Natural killer cell (primary cell): ENCODE results near the gene ATF4. TPM values are rescaled to one million over a fixed set of nuclear protein-coding genes. Genes with fewer than 3 reads are reported as not detected.

Source experiments
- ATAC-seq, 3 donors: fragments of 150-1000 bp in 2 of 3; fragments of 200-7000 bp in 1 of 3; cut with Tn5 transposase; 1 replicate in 1 of 3; 2 replicates in 2 of 3; pipeline ENCODE4 v1.10.0; 2021; ENCODE audit warnings: mild to moderate bottlenecking in 2 of 3, moderate library complexity in 2 of 3
- DNase-seq, 2 donors: peaks; one replicate each; pipeline versions ENCODE4 v3.0.0 to v3.0.0-alpha.2; 2013 to 2021; ENCODE audit warnings: mixed read lengths in 1 of 2
- H3K27ac ChIP-seq: one replicate; pipeline ENCODE4 v1.5.1; 2013; ENCODE audit warnings: mild to moderate bottlenecking, low read length
- H3K27me3 ChIP-seq: one replicate; pipeline ENCODE4 v1.6.1; 2013; ENCODE audit warnings: low read length; ENCODE audit not compliant: control insufficient read depth, insufficient read depth
- H3K36me3 ChIP-seq: one replicate; pipeline ENCODE4 v1.6.1; 2013; ENCODE audit warnings: low read length; ENCODE audit not compliant: control insufficient read depth, insufficient read depth
- H3K4me1 ChIP-seq: one replicate; pipeline ENCODE4 v1.6.1; 2013; ENCODE audit warnings: low read length; ENCODE audit not compliant: control insufficient read depth, insufficient read depth
- H3K4me3 ChIP-seq: one replicate; pipeline ENCODE4 v1.5.1; 2013; ENCODE audit warnings: low read length
- H3K9me3 ChIP-seq: one replicate; pipeline ENCODE4 v1.6.1; 2013; ENCODE audit warnings: low read length; ENCODE audit not compliant: control insufficient read depth, insufficient read depth
- H3K27ac Mint-ChIP-seq, 2 donors: one replicate each; pipeline ENCODE4 v1.8.0; 2022; ENCODE audit warnings: mild to moderate bottlenecking in 2 of 2, mixed read lengths in 2 of 2, moderate library complexity in 1 of 2
- H3K27me3 Mint-ChIP-seq, 2 donors: one replicate each; pipeline ENCODE4 v1.8.0; 2022; ENCODE audit warnings: low read depth in 2 of 2, mixed read lengths in 2 of 2
- H3K36me3 Mint-ChIP-seq: one replicate; pipeline ENCODE4 v1.8.0; 2022; ENCODE audit warnings: mixed read lengths
- H3K4me1 Mint-ChIP-seq, 2 donors: one replicate each; pipeline ENCODE4 v1.8.0; 2022; ENCODE audit warnings: mixed read lengths in 2 of 2
- H3K4me3 Mint-ChIP-seq: one replicate; pipeline ENCODE4 v1.8.0; 2022; ENCODE audit warnings: mild to moderate bottlenecking, moderate library complexity, mixed read lengths
- H3K9me3 Mint-ChIP-seq, 2 donors: one replicate each; pipeline ENCODE4 v1.8.0; 2022; ENCODE audit warnings: mixed read lengths in 2 of 2
- WGBS: methylation state at CpG from one replicate; pipeline ENCODE4 v1.1.7; 2013; ENCODE audit warnings: missing lambda C conversion rate; ENCODE audit not compliant: insufficient coverage; 5-methylcytosine and 5-hydroxymethylcytosine counted together
- intact Hi-C: fragments of 100-400 bp; cut with micrococcal nuclease; formaldehyde crosslinking; loops from one replicate; pipeline ENCODE4 v1.14.2; 2022
- total RNA-seq, 4 donors: library from RNA; stranded (reverse); fragments of 120-200 nt in 1 of 4; gene quantifications; one replicate each; pipeline versions ENCODE4 v1.2.3 to v1.2.4, GENCODE V29; 2013 to 2022
- TF ChIP-seq, protein P1 (sequence below): fragments of 200-600 bp; IDR thresholded peaks from one replicate; pipeline ENCODE4 v1.8.0; 2022; ENCODE audit warnings: antibody characterized with exemption

The ATF4 gene
- total RNA-seq, 3 donors from 2014 or later (not counting 1 experiment from before 2014, with no cell fraction given) = 235 to 242 (median 238) TPM

DNA sequence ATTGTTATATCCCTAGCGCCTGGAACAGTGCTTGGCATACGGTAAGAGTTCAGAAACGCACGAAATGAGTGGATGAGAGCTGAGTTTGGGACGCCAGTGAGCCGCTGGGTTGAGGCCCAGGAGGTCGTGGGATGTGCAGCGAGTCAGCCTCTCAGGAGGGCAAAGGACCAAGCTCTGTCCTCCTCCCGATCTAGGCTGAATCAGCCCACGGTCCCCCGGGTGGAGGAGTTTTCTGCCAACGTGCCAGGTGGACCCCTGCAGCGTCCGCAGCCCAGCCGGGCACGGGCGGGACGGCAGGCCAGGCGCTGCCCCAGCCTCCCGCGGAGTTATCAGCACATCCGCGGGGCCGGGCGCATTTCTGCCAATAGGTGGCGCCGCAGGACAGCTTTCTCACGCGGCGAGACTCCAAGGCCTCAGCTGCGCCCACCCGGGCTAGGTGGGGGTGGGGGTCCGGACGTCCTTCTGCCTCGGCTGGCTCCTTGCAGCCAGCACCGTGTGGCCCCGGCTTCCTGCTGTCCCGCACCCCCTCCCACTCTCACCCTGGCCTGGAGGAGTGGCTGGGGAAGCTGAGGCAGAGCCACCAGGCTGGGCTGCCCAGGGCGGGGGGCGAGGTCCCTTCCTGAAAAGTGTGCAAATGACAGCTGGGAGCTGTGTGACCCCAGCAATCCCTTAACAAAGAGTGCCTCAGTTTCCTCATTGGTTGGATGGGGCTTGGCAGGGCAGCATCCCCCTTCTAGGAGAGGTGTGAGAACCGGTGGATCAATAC, 14.4 kb downstream of the ATF4 start:
- Mint-ChIP-seq H3K27me3 (no peaks in the 10 kb centered on the region), H3K27ac (no peak overlapping the region)
- ATAC-seq = peak in 2 of 3 donors; percentile 15 to 16

DNA sequence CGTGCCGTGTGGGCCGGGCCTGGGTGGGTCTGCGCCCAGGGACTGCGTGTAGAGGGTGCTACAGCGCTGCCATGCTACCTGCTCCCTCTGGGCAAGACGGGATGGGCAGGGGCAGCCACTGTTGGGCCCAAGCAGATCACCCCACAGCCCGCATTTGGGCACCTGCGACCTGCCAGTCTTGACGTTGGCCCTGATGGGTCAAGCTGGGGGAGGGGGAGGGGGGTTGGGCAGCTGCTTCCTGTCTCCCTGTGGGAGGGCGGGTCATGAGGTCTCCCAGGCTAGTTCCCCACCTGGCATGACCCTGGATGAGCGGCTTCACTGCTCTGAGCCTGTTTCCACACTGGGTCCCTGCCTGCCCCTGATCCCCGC, 15.0 kb downstream of the ATF4 start:
- Mint-ChIP-seq H3K4me3 (no peak overlapping the region), H3K9me3 (no peaks in the 10 kb centered on the region), H3K4me1 (peaks cover 15 to 29% of the 10 kb centered on the region in 2 donors), H3K27ac (no peak overlapping the region), H3K36me3 (no peaks in the 10 kb centered on the region), H3K27me3 (peaks cover 0 to 4% of the 10 kb centered on the region in 2 donors)
- no peak overlapping the region for H3K4me3 ChIP-seq
- H3K36me3 ChIP-seq = no peaks in the 10 kb centered on the region
- DNase-seq (no peak), ATAC-seq (no peak)
- H3K4me1 ChIP-seq = peaks cover 26% of the 10 kb centered on the region
- TF ChIP-seq, protein P1, sequence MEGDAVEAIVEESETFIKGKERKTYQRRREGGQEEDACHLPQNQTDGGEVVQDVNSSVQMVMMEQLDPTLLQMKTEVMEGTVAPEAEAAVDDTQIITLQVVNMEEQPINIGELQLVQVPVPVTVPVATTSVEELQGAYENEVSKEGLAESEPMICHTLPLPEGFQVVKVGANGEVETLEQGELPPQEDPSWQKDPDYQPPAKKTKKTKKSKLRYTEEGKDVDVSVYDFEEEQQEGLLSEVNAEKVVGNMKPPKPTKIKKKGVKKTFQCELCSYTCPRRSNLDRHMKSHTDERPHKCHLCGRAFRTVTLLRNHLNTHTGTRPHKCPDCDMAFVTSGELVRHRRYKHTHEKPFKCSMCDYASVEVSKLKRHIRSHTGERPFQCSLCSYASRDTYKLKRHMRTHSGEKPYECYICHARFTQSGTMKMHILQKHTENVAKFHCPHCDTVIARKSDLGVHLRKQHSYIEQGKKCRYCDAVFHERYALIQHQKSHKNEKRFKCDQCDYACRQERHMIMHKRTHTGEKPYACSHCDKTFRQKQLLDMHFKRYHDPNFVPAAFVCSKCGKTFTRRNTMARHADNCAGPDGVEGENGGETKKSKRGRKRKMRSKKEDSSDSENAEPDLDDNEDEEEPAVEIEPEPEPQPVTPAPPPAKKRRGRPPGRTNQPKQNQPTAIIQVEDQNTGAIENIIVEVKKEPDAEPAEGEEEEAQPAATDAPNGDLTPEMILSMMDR = no peak
- no peaks in the 10 kb centered on the region for H3K27me3 ChIP-seq
- H3K9me3 ChIP-seq = no peaks in the 10 kb centered on the region
- 59% methylated on average over 13 of the region's 13 CpGs for WGBS
- intact Hi-C loops = loop anchor here (2.0 to 10.0 kb wide), 2 partner anchors 489 to 1109 kb away; no protein-coding TSS in a partner anchor
- no peak overlapping the region for H3K27ac ChIP-seq

More for the DNA sequence above, 14.4 kb downstream of the ATF4 start:
- no peak overlapping the region for H3K4me3 Mint-ChIP-seq
- DNase-seq = peak; percentile 80 to 86
- H3K4me3 ChIP-seq = no peak overlapping the region
- H3K9me3 ChIP-seq = no peaks in the 10 kb centered on the region
- TF ChIP-seq, protein P1 = peak; percentile 97
- peaks cover 32% of the 10 kb centered on the region for H3K4me1 ChIP-seq
- H3K36me3 Mint-ChIP-seq = no peaks in the 10 kb centered on the region
- 14% methylated on average over 41 of the region's 41 CpGs for WGBS
- peaks cover 15 to 34% of the 10 kb centered on the region in 2 donors for H3K4me1 Mint-ChIP-seq
- peaks cover 5% of the 10 kb centered on the region for H3K36me3 ChIP-seq
- H3K27me3 ChIP-seq = no peaks in the 10 kb centered on the region
- no peaks in the 10 kb centered on the region for H3K9me3 Mint-ChIP-seq
- H3K27ac ChIP-seq = no peak overlapping the region
- intact Hi-C loops = loop anchor here (1.0 to 10.0 kb wide), 5 partner anchors 490 to 1110 kb away; partner anchors contain the start of gene CBX6

DNA sequence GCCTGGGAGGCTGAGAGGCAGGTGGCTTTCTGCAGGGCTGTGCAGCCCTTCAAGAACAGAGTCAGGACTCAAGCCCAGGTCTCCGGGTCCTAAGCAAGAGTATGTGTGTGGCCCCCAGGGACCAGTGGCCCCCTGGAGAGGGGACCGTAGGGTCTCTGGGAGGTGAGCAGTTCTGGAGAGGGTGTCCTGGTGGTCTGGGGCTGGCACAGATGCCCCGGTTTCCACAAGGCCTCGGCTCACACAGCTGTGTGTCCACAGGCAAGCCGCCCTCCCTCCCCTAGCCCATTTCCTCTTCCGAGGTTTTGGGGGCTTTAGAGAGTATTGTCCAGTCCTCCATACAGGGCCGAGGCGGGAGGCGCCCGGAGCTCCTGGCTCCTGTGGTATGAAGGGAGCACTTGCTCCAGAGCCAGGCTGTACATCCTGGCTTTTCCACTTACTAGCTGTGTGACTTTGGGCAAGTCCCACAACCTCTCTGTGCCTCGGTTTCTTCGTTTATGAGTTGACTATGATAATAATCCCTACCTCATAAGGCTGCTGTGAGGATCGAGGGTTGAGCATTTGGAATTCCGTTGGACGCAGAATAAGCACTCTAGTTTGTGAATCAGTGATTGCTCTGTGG, 15.6 kb downstream of the ATF4 start:
- Mint-ChIP-seq H3K4me3 (no peak overlapping the region), H3K4me1 (peaks cover 12 to 23% of the 10 kb centered on the region in 2 donors), H3K27me3 (peaks cover 0 to 4% of the 10 kb centered on the region in 2 donors), H3K27ac (no peak overlapping the region), H3K9me3 (no peaks in the 10 kb centered on the region), H3K36me3 (no peaks in the 10 kb centered on the region)
- H3K27ac ChIP-seq = no peak overlapping the region
- intact Hi-C loops = loop anchor here (2.0 to 10.0 kb wide), 2 partner anchors 489 to 1109 kb away; no protein-coding TSS in a partner anchor
- H3K27me3 ChIP-seq = no peaks in the 10 kb centered on the region
- no peak for ATAC-seq
- no peaks in the 10 kb centered on the region for H3K9me3 ChIP-seq
- H3K36me3 ChIP-seq = no peaks in the 10 kb centered on the region
- peaks cover 20% of the 10 kb centered on the region for H3K4me1 ChIP-seq
- DNase-seq = no peak
- TF ChIP-seq, protein P1 = no peak
- WGBS = 91% methylated on average over 13 of the region's 15 CpGs
- H3K4me3 ChIP-seq = no peak overlapping the region
